HTR-8/SVneo (cell line): ENCODE data around the gene AMOTL1.

ENCODE experiments used
- DNase-seq: peaks from one replicate; pipeline ENCODE4 v3.0.0; 2011; ENCODE audit warnings: low spot score, mixed read lengths; ENCODE audit not compliant: insufficient read length
- FAIRE-seq: peaks from 2 replicates; lab custom pipeline; 2011; peaks lifted over from hg19 to GRCh38; lab: Jason Lieb, UNC

Gene AMOTL1

GRCh38 chr11:94868468-94868867 is 100.3 kb downstream of the AMOTL1 start:
- DNase-seq: no peak
- no peak for FAIRE-seq

DNA sequence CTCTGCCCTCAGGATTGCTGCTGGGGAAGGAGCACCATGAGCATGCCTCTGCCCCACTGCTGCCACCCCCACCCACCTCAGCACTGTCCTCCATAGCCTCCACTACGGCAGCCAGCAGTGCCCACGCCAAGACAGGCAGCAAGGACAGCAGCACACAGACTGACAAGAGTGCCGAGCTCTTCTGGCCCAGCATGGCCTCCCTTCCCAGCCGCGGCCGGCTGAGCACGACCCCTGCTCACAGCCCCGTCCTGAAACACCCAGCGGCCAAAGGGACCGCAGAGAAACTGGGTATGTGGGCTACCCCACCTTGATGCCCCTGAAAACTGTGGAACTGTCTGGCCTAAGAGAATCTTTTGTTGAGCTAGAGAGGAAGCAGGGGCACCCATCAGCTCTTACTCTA is 101.0 kb downstream of the AMOTL1 start:
- FAIRE-seq (no peak), DNase-seq (no peak)

DNA sequence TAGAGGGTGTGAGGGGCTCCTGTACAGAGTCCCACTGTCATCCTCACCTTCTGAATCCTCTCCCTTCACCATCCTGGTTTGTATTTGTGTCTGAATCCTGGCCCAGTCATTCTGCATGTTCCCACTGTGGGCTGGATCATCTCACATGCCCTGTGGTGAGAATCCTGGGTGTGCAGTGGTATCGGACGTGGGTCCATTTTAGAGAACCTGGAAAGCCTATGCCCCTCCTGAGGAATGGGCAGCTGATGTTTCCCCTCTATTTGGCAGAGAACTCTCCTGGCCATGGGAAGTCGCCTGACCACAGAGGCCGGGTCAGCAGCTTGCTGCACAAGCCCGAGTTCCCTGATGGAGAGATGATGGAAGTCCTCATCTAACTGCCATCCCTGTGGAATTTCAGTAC is 102.3 kb downstream of the AMOTL1 start:
- no peak for FAIRE-seq

GRCh38 chr11:94871491-94872185 is 103.5 kb downstream of the AMOTL1 start:
- FAIRE-seq: peak; percentile 13
- no peak for DNase-seq

More for the DNA sequence above, 102.3 kb downstream of the AMOTL1 start:
- no peak for DNase-seq

- FAIRE-seq (no peak), DNase-seq (no peak)
Observed at GRCh38 chr11:94873916-94874540, 105.9 kb downstream of the AMOTL1 start.

- FAIRE-seq (peak; percentile 40), DNase-seq (no peak)
Observed at GRCh38 chr11:94876222-94876621, 108.1 kb downstream of the AMOTL1 start.

DNA sequence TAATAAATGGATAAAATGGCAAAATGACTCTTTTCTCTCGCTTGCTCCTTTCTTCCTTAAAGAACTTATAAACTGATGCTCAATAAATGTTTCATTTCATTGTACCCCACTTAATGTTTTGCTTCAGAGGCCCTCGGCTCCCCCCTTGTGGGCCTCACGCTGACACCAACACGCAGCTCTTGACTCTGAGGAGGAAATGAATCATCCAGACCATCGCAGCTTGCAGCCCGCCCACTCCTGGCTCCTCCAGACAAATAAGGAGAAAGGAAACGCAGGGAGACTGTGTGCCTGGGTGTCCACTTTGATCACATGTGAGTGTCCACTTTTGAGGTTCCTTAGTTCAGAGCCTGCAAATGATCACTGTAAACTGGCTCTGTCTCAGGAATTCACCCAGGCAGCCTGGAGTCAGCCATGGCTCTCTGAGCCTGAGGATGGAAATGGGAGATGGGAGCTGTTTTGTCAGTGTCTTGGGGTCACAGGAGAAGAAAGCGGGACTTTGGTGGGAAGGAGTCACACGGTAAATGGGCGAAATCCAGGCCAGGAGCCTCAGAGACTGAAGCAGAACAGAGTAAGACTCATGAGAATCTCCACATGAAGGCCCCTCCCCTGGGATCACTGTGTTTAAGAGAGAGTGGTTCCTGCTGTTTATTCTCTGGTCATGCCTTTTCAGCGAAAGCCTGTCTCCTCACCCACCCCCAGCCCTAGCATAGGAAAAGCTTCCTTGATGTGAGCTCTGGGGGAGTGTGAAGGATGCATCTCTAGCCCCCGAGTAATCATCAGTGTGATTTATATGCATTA is 108.7 kb downstream of the AMOTL1 start:
- peak; percentile 75 for FAIRE-seq
- peak; percentile 90 for DNase-seq

GRCh38 chr11:94877443-94878200 is 109.5 kb downstream of the AMOTL1 start:
- FAIRE-seq: peak; percentile 9
- DNase-seq: no peak

DNA sequence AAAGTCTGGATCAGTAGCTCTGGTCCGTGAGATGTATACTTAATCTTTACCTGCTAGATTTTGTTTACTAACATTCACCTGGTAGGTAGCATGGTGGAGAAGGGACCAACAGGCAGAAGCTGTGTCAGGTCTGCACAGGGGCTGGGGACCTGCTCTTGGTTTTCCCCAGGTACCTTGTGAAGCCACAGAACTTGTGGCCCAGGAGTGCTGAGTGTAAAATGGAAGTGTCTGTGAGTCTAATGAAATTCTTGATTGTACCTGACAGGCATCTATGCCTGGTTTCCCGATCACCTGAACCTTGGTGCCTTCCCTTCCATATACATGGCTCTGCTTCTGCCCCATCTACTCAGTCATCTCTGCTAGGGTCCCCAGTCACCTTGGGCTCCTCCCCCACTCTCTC is 110.8 kb downstream of the AMOTL1 start:
- DNase-seq (no peak), FAIRE-seq (no peak)

GRCh38 chr11:94880216-94880615 is 112.1 kb downstream of the AMOTL1 start:
- DNase-seq (no peak), FAIRE-seq (no peak)

- DNase-seq (no peak), FAIRE-seq (no peak)
Observed at GRCh38 chr11:94882931-94883330, 114.8 kb downstream of the AMOTL1 start.

DNA sequence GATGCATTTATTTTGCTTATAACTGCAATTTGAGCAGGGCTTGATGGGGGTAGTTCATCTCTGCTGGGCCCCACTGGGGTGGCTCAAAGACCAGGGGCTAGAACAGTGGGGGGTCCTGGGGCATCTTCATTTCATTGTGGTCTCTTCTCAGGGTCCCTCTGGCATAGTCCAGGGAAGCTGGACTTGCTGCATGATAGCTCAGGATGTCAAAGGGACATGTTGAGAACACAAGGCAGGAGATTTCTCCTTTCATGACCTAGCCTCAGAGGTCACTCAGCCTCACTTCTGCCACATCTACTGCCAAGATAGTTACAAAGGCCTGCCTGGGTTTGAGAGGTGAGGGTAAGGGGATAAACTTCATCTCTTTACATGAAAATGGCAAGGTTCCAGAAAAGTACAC is 115.7 kb downstream of the AMOTL1 start:
- DNase-seq (no peak), FAIRE-seq (no peak)

- no peak for FAIRE-seq
- no peak for DNase-seq
Observed at GRCh38 chr11:94884376-94884775, 116.2 kb downstream of the AMOTL1 start.

DNA sequence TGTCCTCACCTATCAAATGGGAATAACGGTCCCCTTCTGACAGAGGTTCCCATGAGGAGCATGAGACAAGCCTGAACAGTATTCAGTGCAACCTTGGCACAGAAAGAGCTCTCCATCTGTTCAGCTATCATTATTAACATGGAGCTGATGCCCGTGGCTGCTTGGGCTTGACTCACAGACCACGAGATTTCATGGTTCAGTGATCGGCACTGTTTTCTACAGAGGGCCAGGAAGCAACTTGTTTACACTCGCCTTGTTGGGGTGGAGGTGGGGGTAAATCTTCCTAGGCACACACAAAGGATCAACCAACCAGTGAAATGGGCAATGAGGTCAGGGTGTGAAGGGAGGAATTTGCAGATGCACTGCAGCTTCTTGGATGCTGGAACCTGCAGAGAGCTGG is 117.0 kb downstream of the AMOTL1 start:
- FAIRE-seq: no peak
- DNase-seq: no peak

- FAIRE-seq (no peak), DNase-seq (no peak)
Observed at GRCh38 chr11:94885581-94885980, 117.4 kb downstream of the AMOTL1 start.

- DNase-seq (no peak), FAIRE-seq (no peak)
Observed at GRCh38 chr11:94888204-94888603, 120.0 kb downstream of the AMOTL1 start.

GRCh38 chr11:94895451-94895850 is 127.3 kb downstream of the AMOTL1 start:
- DNase-seq: no peak
- FAIRE-seq: no peak

- DNase-seq (no peak), FAIRE-seq (no peak)
Observed at GRCh38 chr11:94895971-94896370, 127.8 kb downstream of the AMOTL1 start.

DNA sequence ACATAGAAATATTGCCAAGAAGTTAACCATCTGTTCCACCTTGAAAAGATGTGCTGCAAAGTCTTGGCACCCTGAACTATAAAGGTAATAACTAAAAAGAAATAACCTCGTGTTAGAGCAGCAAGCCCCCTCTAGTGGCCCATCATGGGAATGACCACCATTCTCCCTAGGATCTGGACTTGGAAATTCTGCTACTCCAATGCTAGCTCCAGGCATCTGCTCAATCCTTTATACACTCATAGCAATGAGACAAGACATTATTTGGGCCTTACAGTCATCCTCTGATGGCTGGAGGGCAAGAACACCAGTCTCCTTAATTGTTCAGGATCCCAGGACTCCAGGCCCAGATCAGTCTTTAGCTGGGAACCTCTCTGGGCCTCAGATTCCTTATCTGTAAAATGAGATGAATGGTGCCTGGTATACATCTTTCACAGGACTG is 129.2 kb downstream of the AMOTL1 start:
- DNase-seq (peak; percentile 25), FAIRE-seq (peak; percentile 48)

DNA sequence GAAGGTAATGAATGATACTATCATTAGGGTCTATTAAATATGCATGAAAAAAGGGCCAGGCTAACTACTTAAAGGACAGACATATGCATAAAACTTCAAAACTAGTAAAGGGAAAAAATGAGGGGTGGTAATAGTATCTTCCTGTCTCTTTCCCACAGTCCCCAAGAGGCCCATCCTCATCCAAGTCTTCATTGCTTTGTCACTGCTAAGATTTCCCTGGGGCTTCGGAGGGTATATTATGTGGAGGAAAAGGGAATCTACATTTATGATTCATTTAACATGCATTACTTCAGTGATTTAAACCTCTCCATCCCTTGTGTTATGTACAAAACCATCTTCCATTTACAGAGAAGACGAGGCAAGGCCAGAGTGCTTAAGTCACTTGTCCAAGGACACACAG is 139.1 kb downstream of the AMOTL1 start:
- FAIRE-seq: no peak

More for the DNA sequence above, 139.1 kb downstream of the AMOTL1 start:
- no peak for DNase-seq
